ENCODE results near the gene PLCXD1. TPM values are rescaled to one million over a fixed set of nuclear protein-coding genes. Genes with fewer than 3 reads are reported as not detected.

The PLCXD1 gene
- total RNA-seq, 2 donors from 2014 or later, result 12.9 to 20.8 TPM

DNA sequence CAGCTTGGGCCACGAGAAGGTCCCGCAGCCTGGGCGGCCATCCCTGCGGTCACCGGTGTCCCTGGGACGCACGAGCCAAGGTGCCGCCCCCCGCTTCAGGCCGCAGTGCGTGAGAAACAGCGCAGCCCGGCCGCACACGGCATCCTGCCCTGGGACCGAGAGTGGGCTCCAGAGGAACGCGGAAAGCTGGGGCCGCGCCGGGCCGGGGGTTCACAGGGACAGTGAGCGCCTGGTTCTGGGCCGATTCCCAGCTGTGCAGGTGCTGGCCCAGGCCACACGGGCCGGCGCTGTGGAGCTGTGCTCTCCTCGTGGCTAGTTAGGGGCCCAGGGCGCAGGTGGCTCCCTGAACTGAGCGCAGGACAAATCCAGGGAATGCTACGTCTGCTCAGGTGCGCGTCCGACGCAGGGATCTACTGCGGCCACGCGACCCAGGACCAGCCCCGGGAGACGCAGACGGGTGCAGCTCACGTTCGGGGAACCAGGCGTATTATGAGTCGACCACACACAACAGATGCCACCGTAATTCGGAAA, 63.3 kb downstream of the PLCXD1 start:
- DNase-seq (ENCODE audit: low spot score), result no peak
- 98% methylated on average over 44 of the region's 47 CpGs for WGBS
- Histone ChIP-seq H3K9me3 (no peaks in the 10 kb centered on the region), H3K4me1 (replicated peaks) (no peaks in the 10 kb centered on the region), H3K27ac (no peak overlapping the region), H3K27me3 (replicated peaks; ENCODE audit: insufficient read depth) (no peaks in the 10 kb centered on the region), H3K36me3 (no peaks in the 10 kb centered on the region), H3K4me3 (no peak overlapping the region)
- intact Hi-C loops (cut with DNase I), result no loop called here
- TF ChIP-seq, protein P1, sequence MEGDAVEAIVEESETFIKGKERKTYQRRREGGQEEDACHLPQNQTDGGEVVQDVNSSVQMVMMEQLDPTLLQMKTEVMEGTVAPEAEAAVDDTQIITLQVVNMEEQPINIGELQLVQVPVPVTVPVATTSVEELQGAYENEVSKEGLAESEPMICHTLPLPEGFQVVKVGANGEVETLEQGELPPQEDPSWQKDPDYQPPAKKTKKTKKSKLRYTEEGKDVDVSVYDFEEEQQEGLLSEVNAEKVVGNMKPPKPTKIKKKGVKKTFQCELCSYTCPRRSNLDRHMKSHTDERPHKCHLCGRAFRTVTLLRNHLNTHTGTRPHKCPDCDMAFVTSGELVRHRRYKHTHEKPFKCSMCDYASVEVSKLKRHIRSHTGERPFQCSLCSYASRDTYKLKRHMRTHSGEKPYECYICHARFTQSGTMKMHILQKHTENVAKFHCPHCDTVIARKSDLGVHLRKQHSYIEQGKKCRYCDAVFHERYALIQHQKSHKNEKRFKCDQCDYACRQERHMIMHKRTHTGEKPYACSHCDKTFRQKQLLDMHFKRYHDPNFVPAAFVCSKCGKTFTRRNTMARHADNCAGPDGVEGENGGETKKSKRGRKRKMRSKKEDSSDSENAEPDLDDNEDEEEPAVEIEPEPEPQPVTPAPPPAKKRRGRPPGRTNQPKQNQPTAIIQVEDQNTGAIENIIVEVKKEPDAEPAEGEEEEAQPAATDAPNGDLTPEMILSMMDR (IDR thresholded peaks at IDR 0.05), result no peak
- TF ChIP-seq POLR2A (IDR thresholded peaks at IDR 0.05) (no peak), POLR2AphosphoS5 (IDR thresholded peaks at IDR 0.05) (no peak)

DNA sequence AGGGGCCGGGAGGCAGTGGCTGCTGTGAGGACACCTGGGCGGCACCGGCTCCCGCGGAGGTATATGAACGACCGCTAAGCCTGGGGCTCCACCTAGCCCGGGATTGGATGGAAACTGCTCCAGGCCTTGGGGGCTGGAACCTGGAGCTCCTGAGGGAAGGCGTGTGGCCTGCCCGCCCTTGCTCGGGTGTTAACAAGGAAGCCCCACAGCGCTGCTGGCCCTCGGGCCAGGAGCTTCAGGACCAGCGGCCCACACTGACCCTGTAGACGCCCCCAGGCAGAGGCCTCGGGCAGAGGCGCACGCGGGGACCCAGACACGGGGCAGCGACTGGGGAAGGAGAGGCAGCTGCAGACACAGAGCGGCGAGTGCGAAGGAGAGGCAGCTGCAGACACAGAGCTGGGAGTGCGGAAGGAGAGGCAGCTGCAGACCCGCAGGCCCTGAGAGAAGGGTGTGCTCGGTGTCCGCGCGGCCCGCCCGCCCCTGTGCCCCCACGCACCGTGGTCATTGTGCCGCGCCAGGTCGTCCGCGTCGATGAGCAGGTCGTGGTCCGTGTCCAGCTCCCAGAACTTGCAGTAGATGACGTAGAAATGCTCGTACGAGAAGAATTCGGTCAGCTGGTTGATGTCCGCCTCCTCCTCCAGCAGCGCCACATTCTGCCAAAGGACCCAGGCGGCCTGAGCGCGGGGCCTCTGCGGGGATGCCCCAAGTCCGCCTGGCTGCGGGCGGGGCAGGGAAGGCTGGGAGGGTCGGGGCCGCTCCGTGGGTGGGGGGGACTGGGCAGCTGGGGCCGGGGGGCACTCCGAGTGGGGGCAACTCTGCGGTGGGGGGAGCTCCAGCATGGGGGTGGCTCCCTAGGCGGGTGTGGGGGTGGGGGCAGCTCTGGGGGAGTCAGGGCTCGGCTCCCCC, 64.1 kb downstream of the PLCXD1 start:
- Histone ChIP-seq H3K9me3 (no peaks in the 10 kb centered on the region), H3K27ac (no peak overlapping the region), H3K36me3 (no peaks in the 10 kb centered on the region), H3K27me3 (replicated peaks; ENCODE audit: insufficient read depth) (no peaks in the 10 kb centered on the region), H3K4me3 (no peak overlapping the region), H3K4me1 (replicated peaks) (no peaks in the 10 kb centered on the region)
- TF ChIP-seq POLR2A (IDR thresholded peaks at IDR 0.05), result no peak
- no peak for TF ChIP-seq POLR2AphosphoS5 (IDR thresholded peaks at IDR 0.05)
- TF ChIP-seq, protein P1 (IDR thresholded peaks at IDR 0.05), result no peak
- WGBS, result 95% methylated on average over 56 of the region's 63 CpGs
- intact Hi-C loops (cut with DNase I), result no loop called here
- no peak for DNase-seq (ENCODE audit: low spot score)

DNA sequence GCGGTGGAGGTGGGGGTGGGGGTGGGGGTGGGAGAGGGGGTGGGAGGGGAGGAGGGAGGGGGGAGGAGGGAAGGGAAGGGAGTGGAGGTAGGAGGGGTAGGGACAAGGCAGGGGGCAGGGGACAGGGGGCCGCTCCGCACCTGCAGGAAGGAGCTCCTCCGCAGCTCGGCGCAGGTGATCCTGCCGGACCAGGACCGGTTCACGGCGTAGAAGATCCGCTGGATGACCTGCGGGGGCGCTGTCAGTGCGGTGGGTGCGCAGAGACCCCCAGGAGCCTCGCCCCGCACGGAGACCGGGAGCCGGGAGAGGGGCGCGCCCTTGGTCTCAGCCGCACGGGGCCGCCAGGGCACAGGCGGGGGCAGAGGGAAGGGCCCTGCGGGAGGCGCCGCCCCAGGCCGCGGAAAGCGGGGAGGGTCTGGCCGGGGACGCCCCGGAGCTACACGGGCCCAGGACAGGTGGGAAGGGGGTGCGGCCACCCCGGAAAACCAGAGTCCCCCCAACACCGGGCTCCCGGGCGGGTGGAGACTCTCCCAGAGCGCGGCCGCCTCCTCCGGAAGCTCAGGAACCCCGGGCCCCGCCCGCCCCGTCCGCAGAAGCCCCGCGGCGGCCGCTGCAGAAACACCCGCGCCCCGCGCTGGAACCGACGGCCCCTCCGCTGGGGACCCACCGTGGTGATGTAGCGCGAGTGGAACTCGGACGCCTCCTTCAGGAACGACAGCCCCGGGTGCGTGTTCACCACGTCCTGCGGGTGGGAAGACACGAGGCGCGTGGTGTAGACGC, 65.0 kb downstream of the PLCXD1 start:
- Histone ChIP-seq H3K36me3 (no peaks in the 10 kb centered on the region), H3K27ac (no peak overlapping the region), H3K9me3 (no peaks in the 10 kb centered on the region), H3K4me3 (no peak overlapping the region), H3K4me1 (replicated peaks) (no peaks in the 10 kb centered on the region), H3K27me3 (replicated peaks; ENCODE audit: insufficient read depth) (no peaks in the 10 kb centered on the region)
- intact Hi-C loops (cut with DNase I), result no loop called here
- 96% methylated on average over 74 of the region's 75 CpGs for WGBS
- DNase-seq (ENCODE audit: low spot score), result no peak
- TF ChIP-seq POLR2AphosphoS5 (IDR thresholded peaks at IDR 0.05) (no peak), POLR2A (IDR thresholded peaks at IDR 0.05) (no peak)
- TF ChIP-seq, protein P1 (IDR thresholded peaks at IDR 0.05), result no peak

DNA sequence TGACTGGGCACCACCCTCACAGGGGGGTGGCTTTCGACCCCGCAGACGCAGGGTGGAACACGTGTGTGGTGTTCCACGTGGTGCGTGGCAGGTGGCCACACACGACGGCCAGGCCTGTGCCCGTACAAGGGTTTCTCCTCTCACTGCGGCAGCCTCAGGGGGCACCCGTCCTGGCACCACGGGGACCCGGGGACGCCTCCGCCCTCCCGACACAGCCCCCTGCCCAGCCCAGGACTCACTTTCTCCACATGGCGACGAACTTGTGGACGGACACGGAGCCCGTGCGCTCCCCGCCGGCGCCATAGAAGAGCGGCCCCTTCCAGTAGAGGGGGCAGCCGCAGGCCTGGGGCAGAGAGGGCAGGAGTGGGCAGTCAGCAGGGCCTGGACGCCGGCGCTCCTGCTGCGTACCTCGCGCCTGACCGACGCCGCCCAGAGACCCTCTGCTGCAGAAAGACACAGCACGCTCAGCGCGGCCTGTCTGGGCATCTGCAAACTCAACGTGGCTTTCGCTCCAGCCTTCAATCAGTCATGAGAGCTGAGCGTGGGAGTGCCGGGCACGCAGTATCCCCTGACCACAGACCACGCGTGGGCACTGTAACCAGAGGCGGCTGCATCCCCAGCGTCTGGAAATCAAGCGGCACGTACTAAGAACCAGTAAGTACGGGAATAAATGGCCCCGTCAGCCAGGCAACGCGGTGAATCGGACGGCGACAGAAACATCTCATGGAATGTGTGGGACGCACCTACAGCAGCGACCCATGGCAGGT, 66.4 kb downstream of the PLCXD1 start:
- DNase-seq (ENCODE audit: low spot score), result no peak
- intact Hi-C loops (cut with DNase I), result no loop called here
- Histone ChIP-seq H3K4me3 (no peak overlapping the region), H3K36me3 (no peaks in the 10 kb centered on the region), H3K27ac (no peak overlapping the region), H3K9me3 (no peaks in the 10 kb centered on the region), H3K4me1 (replicated peaks) (no peaks in the 10 kb centered on the region), H3K27me3 (replicated peaks; ENCODE audit: insufficient read depth) (no peaks in the 10 kb centered on the region)
- TF ChIP-seq POLR2A (IDR thresholded peaks at IDR 0.05) (no peak), POLR2AphosphoS5 (IDR thresholded peaks at IDR 0.05) (no peak)
- TF ChIP-seq, protein P1 (IDR thresholded peaks at IDR 0.05), result no peak
- WGBS, result 97% methylated on average over 59 of the region's 59 CpGs

Data from prostate gland (tissue), 2 donors.